T-cell (primary cell): ENCODE measurements around the gene ZNF740. TPM values are rescaled to one million over a fixed set of nuclear protein-coding genes. Genes with fewer than 3 reads are reported as not detected.

Experiments used
- ATAC-seq, 4 experiments: fragments of 200-7000 bp in 3 of 4; fragments of 150-1000 bp in 1 of 4; cut with Tn5 transposase; replicated peaks in 1 of 4; 1 replicate in 3 of 4; 2 replicates in 1 of 4; pipeline ENCODE4 v1.10.0; 2021; ENCODE audit warnings: moderate library complexity in 3 of 4, mild to moderate bottlenecking in 2 of 4, moderate number of reproducible peaks in 1 of 4
- CTCF ChIA-PET, 2 donors: fragments of 300-600 bp; sonication (Branson Sonifier 250); formaldehyde crosslinking; loops; one replicate each; lab custom pipeline; 2022; ENCODE audit warnings: antibody characterized with exemption in 2 of 2; lab: Charles Lee
- POLR2A ChIA-PET, 2 donors: fragments of 300-600 bp; sonication (Branson Sonifier 250); formaldehyde crosslinking; loops; one replicate each; lab custom pipeline; 2022; ENCODE audit warnings: antibody characterized with exemption in 2 of 2; lab: Charles Lee
- DNase-seq, 35 experiments: peaks; one replicate each; pipeline versions ENCODE4 v3.0.0 to v3.0.0-alpha.2; 2013 to 2023
- H3K27ac ChIP-seq: one replicate; pipeline ENCODE4 v1.5.1; 2013; ENCODE audit warnings: low read length
- H3K27me3 ChIP-seq, 2 experiments: replicated peaks in 1 of 2; 1 replicate in 1 of 2; 2 replicates in 1 of 2; pipeline versions ENCODE4 v1.6.1 to v1.7.0; 2013; ENCODE audit warnings: low read length in 1 of 2, mixed read lengths in 1 of 2; ENCODE audit not compliant: control insufficient read depth in 2 of 2, insufficient read depth in 2 of 2; ENCODE audit errors: extremely low read depth in 1 of 2
- H3K36me3 ChIP-seq, 2 donors: 1 replicate in 1 of 2; 2 replicates in 1 of 2; pipeline versions ENCODE4 v1.6.1 to v1.7.0; 2013; ENCODE audit warnings: low read length in 1 of 2; ENCODE audit not compliant: control insufficient read depth in 2 of 2, insufficient read depth in 1 of 2; ENCODE audit errors: extremely low read depth in 1 of 2
- H3K4me1 ChIP-seq, 2 experiments: 1 replicate in 1 of 2; 2 replicates in 1 of 2; pipeline versions ENCODE4 v1.6.1 to v1.7.0; 2013; ENCODE audit warnings: low read length in 2 of 2, mixed read lengths in 1 of 2; ENCODE audit not compliant: insufficient read depth in 2 of 2, control insufficient read depth in 1 of 2; ENCODE audit errors: extremely low read depth in 1 of 2
- H3K4me3 ChIP-seq, 2 donors: 1 replicate in 1 of 2; 2 replicates in 1 of 2; pipeline versions ENCODE4 v1.5.1 to v1.7.0; 2013; ENCODE audit warnings: mild to moderate bottlenecking in 2 of 2, low read length in 1 of 2, moderate library complexity in 1 of 2; ENCODE audit not compliant: control insufficient read depth in 1 of 2; ENCODE audit errors: extremely low read depth in 1 of 2
- H3K9me3 ChIP-seq: 2 replicates; pipeline ENCODE4 v1.7.0; 2013
- H3K27ac Mint-ChIP-seq, 2 donors: one replicate each; pipeline ENCODE4 v1.8.0; 2020 to 2021; ENCODE audit warnings: mild to moderate bottlenecking in 2 of 2, mixed read lengths in 2 of 2
- H3K27me3 Mint-ChIP-seq, 2 donors: one replicate each; pipeline ENCODE4 v1.8.0; 2021 to 2022; ENCODE audit warnings: mixed read lengths in 2 of 2
- H3K36me3 Mint-ChIP-seq: one replicate; pipeline ENCODE4 v1.8.0; 2021; ENCODE audit warnings: mixed read lengths
- H3K4me1 Mint-ChIP-seq, 3 donors: one replicate each; pipeline ENCODE4 v1.8.0; 2020 to 2022; ENCODE audit warnings: mixed read lengths in 3 of 3, mild to moderate bottlenecking in 1 of 3
- H3K4me3 Mint-ChIP-seq, 3 donors: one replicate each; pipeline ENCODE4 v1.8.0; 2020 to 2022; ENCODE audit warnings: mild to moderate bottlenecking in 3 of 3, mixed read lengths in 3 of 3, moderate library complexity in 3 of 3
- H3K9me3 Mint-ChIP-seq, 3 donors: one replicate each; pipeline ENCODE4 v1.8.0; 2020 to 2022; ENCODE audit warnings: mixed read lengths in 3 of 3
- WGBS: methylation state at CpG from one replicate; pipeline ENCODE4 v1.1.5; 2013; ENCODE audit warnings: missing lambda C conversion rate; ENCODE audit not compliant: insufficient coverage; 5-methylcytosine and 5-hydroxymethylcytosine counted together
- total RNA-seq, 35 experiments: library from RNA in 6 of 35; stranded (reverse) in 6 of 35; fragments of 120-200 nt in 1 of 35; gene quantifications; one replicate each; pipeline versions ENCODE4 v1.2.1 to v1.2.4 and lab custom pipeline; 2013 to 2026

ZNF740 gene
- total RNA-seq, 5 donors from 2014 or later (not counting 1 experiment from before 2014, with no cell fraction given): 36.4 to 94.2 (median 83.9) TPM

- Histone ChIP-seq H3K27me3 (peaks cover 0 to 14% of the 10 kb centered on the region in 2 experiments), H3K27ac (no peak overlapping the region), H3K4me1 (peaks cover 0 to 4% of the 10 kb centered on the region in 2 experiments), H3K9me3 (no peaks in the 10 kb centered on the region), H3K36me3 (no peaks in the 10 kb centered on the region), H3K4me3 (no peak overlapping the region)
- Mint-ChIP-seq H3K4me3 (no peak overlapping the region), H3K9me3 (no peaks in the 10 kb centered on the region), H3K27ac (no peak overlapping the region), H3K27me3 (peaks cover 5% of the 10 kb centered on the region in 2 donors), H3K36me3 (no peaks in the 10 kb centered on the region), H3K4me1 (peaks cover 9 to 19% (median 17%) of the 10 kb centered on the region in 3 donors)
- ChIA-PET POLR2A (interaction anchor here in 1 of 2 donors (0.6 kb wide), 1 partner anchor 18 kb away, joined by 4 read pairs; no protein-coding TSS in a partner anchor), CTCF (no interaction called here)
- ATAC-seq (no peak), DNase-seq (no peak)
- WGBS: 88% methylated on average over 9 of the region's 11 CpGs
Measured at GRCh38 chr12:53241623-53242412, 61.3 kb downstream of the ZNF740 start.

GRCh38 chr12:53244337-53244736 lies 63.8 kb downstream of the ZNF740 start:
- POLR2A ChIA-PET: interaction anchor here in 1 of 2 donors (0.5 kb wide), 1 partner anchor 163 kb away, joined by 3 read pairs; no protein-coding TSS in a partner anchor
- H3K4me3 Mint-ChIP-seq: no peak overlapping the region

More at GRCh38 chr12:53244337-53244736, 63.8 kb downstream of the ZNF740 start:
- Histone ChIP-seq H3K36me3 (no peaks in the 10 kb centered on the region), H3K4me3 (no peak overlapping the region), H3K4me1 (no peaks in the 10 kb centered on the region), H3K27me3 (peaks cover 0 to 14% of the 10 kb centered on the region in 2 experiments), H3K27ac (no peak overlapping the region), H3K9me3 (no peaks in the 10 kb centered on the region)
- Mint-ChIP-seq H3K27me3 (peaks cover 5% of the 10 kb centered on the region in 2 donors), H3K9me3 (no peaks in the 10 kb centered on the region), H3K27ac (no peak overlapping the region), H3K36me3 (no peaks in the 10 kb centered on the region), H3K4me1 (peaks cover 0 to 9% (median 8%) of the 10 kb centered on the region in 3 donors)
- 100% methylated on average over 1 of the region's 1 CpG for WGBS
- CTCF ChIA-PET: interaction anchor here (0.9 to 1.1 kb wide), 3 partner anchors 9 to 30 kb away, joined by 3 to 6 read pairs (median 4); no protein-coding TSS in a partner anchor
- DNase-seq (no peak), ATAC-seq (no peak)

Other genes with a start within 250 kb of the ZNF740 start
- gene KRT18, start 231.6 kb upstream of the ZNF740 start, total RNA-seq: 10 to 100 TPM in 3 of 5 donors, 1 to 10 TPM in 2; 3.0 to 14.9 (median 11.8) TPM
- gene EIF4B, start 174.3 kb upstream of the ZNF740 start, total RNA-seq: 100 to 1,000 TPM; 710 to 755 (median 729) TPM
- gene TNS2, start 130.7 kb upstream of the ZNF740 start, total RNA-seq: 1 to 10 TPM; 2.5 to 5.1 (median 3.0) TPM
- 10 to 100 TPM; 29.3 to 65.0 (median 58.2) TPM for gene SPRYD3, start 101.3 kb upstream of the ZNF740 start, total RNA-seq
- 1 to 10 TPM in 1 of 5 donors, under 1 TPM in 2, not detected in 2; 0.67 to 1.4 (median 0.79) TPM for gene IGFBP6, start 83.1 kb upstream of the ZNF740 start, total RNA-seq
- 1 to 10 TPM in 2 of 5 donors, under 1 TPM in 3; 0.82 to 1.6 (median 0.89) TPM for gene SOAT2, start 77.2 kb upstream of the ZNF740 start, total RNA-seq
- 10 to 100 TPM; 48.6 to 69.6 (median 62.3) TPM for gene CSAD, start 203 bp downstream of the ZNF740 start, total RNA-seq
- 100 to 1,000 TPM; 247 to 590 (median 469) TPM for gene ITGB7, start 26.5 kb downstream of the ZNF740 start, total RNA-seq
- 10 to 100 TPM; 20.3 to 91.3 (median 74.2) TPM for gene RARG, start 51.5 kb downstream of the ZNF740 start, total RNA-seq
- 1 to 10 TPM; 1.2 to 2.5 (median 1.6) TPM for gene ESPL1, start 87.6 kb downstream of the ZNF740 start, total RNA-seq
- 100 to 1,000 TPM; 591 to 643 (median 612) TPM for gene PFDN5, start 114.8 kb downstream of the ZNF740 start, total RNA-seq
- 10 to 100 TPM; 34.0 to 68.4 (median 63.9) TPM for gene MYG1, start 119.0 kb downstream of the ZNF740 start, total RNA-seq
- 10 to 100 TPM; 39.3 to 74.6 (median 66.2) TPM for gene AAAS, start 140.9 kb downstream of the ZNF740 start, total RNA-seq
- gene SP7, start 155.6 kb downstream of the ZNF740 start, total RNA-seq: under 1 TPM in 1 of 5 donors, not detected in 4; 0.12 TPM
- 100 to 1,000 TPM in 2 of 5 donors, 10 to 100 TPM in 3; 72.7 to 109 (median 96.6) TPM for gene SP1, start 199.5 kb downstream of the ZNF740 start, total RNA-seq
- under 1 TPM in 1 of 5 donors, not detected in 4; 0.19 TPM for gene AMHR2, start 243.1 kb downstream of the ZNF740 start, total RNA-seq